ENCODE results near the gene FGF1.

DNA sequence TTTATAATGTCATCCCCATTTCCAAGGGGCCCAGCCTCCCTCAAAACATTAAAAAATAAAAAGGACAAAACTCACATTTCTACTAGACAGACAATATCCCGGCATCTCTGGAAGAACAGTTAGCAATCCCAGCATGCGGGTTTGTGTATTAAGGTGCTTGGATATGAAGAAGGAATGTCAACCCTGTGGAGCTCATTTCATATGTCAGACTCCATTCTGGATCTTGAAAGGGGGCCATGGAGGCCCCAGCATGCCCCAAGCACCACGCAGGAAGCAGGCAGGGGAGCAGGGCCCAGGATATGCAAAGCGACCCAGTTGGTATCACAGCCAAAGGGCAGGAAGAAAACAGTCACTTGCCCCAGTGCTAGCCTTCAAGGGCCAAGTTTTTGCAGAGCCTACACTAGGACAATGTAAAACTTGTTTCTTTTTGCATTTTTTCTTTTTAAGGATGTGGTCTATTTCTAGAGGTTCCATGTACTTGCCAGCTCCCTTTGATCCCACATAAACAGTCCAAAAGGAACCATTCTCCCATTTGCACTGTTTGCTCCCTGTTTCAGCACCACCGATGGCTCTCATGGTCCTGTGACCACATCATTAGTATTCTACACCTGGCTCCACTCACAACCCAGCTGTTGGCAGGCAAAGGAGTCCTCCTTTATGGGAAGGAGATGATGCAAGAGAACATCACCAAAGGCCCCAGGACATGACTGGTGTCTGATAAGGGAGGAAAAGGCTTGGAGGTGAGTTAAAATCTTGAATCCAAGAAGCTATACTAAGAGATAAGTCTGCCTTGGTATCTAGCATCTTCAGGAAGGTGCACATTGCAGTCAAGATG is 58.3 kb downstream of the FGF1 start:
- TF ChIP-seq, protein P1, sequence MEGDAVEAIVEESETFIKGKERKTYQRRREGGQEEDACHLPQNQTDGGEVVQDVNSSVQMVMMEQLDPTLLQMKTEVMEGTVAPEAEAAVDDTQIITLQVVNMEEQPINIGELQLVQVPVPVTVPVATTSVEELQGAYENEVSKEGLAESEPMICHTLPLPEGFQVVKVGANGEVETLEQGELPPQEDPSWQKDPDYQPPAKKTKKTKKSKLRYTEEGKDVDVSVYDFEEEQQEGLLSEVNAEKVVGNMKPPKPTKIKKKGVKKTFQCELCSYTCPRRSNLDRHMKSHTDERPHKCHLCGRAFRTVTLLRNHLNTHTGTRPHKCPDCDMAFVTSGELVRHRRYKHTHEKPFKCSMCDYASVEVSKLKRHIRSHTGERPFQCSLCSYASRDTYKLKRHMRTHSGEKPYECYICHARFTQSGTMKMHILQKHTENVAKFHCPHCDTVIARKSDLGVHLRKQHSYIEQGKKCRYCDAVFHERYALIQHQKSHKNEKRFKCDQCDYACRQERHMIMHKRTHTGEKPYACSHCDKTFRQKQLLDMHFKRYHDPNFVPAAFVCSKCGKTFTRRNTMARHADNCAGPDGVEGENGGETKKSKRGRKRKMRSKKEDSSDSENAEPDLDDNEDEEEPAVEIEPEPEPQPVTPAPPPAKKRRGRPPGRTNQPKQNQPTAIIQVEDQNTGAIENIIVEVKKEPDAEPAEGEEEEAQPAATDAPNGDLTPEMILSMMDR (IDR thresholded peaks at IDR 0.05) = no peak
- TF ChIP-seq POLR2AphosphoS5 (IDR thresholded peaks at IDR 0.05) = no peak
- TF ChIP-seq POLR2A (IDR thresholded peaks at IDR 0.05) = no peak

All from stomach (tissue), 4 donors.